ENCODE results near the gene COX4I1.

- TF ChIP-seq CTCF (IDR thresholded peaks at IDR 0.05) (no peak), EP300 (IDR thresholded peaks at IDR 0.05; ENCODE audit: low read depth) (no peak), POLR2A (IDR thresholded peaks at IDR 0.05) (no peak)
These were observed 33.7 kb upstream of the COX4I1 start for GRCh38 chr16:85765767-85766166.
